ENCODE measurements around the gene C6orf118.

GRCh38 chr6:165325609-165326008 is 16.2 kb upstream of the C6orf118 start:
- TF ChIP-seq, protein P1, sequence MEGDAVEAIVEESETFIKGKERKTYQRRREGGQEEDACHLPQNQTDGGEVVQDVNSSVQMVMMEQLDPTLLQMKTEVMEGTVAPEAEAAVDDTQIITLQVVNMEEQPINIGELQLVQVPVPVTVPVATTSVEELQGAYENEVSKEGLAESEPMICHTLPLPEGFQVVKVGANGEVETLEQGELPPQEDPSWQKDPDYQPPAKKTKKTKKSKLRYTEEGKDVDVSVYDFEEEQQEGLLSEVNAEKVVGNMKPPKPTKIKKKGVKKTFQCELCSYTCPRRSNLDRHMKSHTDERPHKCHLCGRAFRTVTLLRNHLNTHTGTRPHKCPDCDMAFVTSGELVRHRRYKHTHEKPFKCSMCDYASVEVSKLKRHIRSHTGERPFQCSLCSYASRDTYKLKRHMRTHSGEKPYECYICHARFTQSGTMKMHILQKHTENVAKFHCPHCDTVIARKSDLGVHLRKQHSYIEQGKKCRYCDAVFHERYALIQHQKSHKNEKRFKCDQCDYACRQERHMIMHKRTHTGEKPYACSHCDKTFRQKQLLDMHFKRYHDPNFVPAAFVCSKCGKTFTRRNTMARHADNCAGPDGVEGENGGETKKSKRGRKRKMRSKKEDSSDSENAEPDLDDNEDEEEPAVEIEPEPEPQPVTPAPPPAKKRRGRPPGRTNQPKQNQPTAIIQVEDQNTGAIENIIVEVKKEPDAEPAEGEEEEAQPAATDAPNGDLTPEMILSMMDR (IDR thresholded peaks at IDR 0.05) = no peak
- TF ChIP-seq POLR2A (IDR thresholded peaks at IDR 0.05) (no peak), POLR2AphosphoS5 (IDR thresholded peaks at IDR 0.05) (no peak), EP300 (IDR thresholded peaks at IDR 0.05; ENCODE audit: low read depth) (no peak)
